Measurements from ENCODE around the gene SPI1. TPM values are rescaled to one million over a fixed set of nuclear protein-coding genes. Genes with fewer than 3 reads are reported as not detected.

The SPI1 gene
- total RNA-seq, 1 experiment from 2014 or later: not detected

DNA sequence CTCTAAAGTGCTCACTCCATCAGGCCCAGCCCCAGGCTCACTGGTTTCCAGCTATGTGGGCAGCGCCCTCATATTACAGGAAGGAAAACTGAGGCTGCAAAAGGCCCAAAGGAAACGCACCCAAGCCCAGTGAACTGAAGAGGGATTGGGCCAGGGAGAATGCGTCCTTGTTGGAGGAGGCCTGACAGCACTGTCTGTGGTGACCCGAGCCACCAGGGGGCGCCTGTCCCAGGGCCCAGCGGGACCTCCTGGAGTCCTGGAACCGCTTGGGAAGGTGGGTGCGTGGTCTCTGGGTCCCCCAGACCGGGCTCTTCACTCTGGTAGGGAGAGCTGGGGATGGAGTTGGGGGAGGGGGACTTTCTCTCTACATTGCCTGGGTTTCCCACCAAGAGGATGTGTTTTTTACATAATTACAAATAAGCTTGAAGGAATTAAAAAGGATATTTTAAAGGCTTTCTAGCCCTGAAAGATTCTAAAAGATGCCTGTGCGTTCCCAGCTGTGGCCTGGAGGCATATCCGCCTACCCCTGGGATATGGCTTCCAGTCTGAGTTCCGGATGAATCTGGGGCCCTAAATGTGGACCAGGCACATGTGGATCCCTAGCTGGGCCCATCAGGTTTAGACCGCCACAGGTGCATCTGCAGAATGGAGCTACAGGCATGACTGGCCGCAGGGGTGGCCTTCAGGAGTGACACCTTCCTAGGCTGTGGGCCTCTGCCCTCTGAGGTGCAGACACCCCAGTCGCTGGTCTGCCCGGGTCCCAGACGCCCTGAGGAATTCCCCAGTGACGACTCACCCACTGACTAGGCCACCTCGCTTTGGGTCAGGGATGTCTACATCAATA, 4.2 kb downstream of the SPI1 start:
- H3K14ac ChIP-seq (ENCODE audit: insufficient read depth, low read length): no peak overlapping the region
- H3K23ac ChIP-seq (ENCODE audit: insufficient read length, low read depth, low read length): no peak overlapping the region
- no peak overlapping the region for H3K9ac ChIP-seq (ENCODE audit: extremely low read depth, insufficient read length, low read length)
- H3K27ac ChIP-seq (ENCODE audit: insufficient read length, low read depth, low read length): no peak overlapping the region
- H2AFZ ChIP-seq (ENCODE audit: low read length): no peak overlapping the region
- no peak overlapping the region for H4K8ac ChIP-seq (replicated peaks; ENCODE audit: insufficient read length, low read depth, low read length)
- H4K5ac ChIP-seq (ENCODE audit: insufficient read length, low read depth, low read length): no peak overlapping the region
- H2BK20ac ChIP-seq (ENCODE audit: low read depth, low read length, poor library complexity, severe bottlenecking): no peak overlapping the region
- DNase-seq: peak; percentile 89
- H3K4me1 ChIP-seq (ENCODE audit: insufficient read depth, low read length): no peaks in the 10 kb centered on the region
- H3K27me3 ChIP-seq (ENCODE audit: insufficient read depth, low read length): no peaks in the 10 kb centered on the region
- WGBS (ENCODE audit: extremely low coverage, insufficient read length, low lambda C conversion rate): no CpG with 5 or more reads among the region's 19 CpGs
- H3K4me1 Mint-ChIP-seq: peaks cover 3 to 4% of the 10 kb centered on the region in 2 experiments; a peak in 3 of 4 replicates
- no peak overlapping the region for H3K27ac Mint-ChIP-seq
- H3T11ph ChIP-seq (ENCODE audit: low read length): no peak overlapping the region
- no peak overlapping the region for H3K4me3 Mint-ChIP-seq
- no peak overlapping the region for H2BK15ac ChIP-seq (ENCODE audit: low read depth, low read length)
- no peaks in the 10 kb centered on the region for H3K9me3 Mint-ChIP-seq
- H2AK5ac ChIP-seq (ENCODE audit: insufficient read length, low read length): no peak overlapping the region
- H3K23me2 ChIP-seq (ENCODE audit: insufficient read length, low read depth, low read length, poor library complexity, severe bottlenecking): no peaks in the 10 kb centered on the region
- H3K79me2 ChIP-seq (ENCODE audit: insufficient read depth, low read length): no peaks in the 10 kb centered on the region
- no peaks in the 10 kb centered on the region for H4K20me1 ChIP-seq (ENCODE audit: control insufficient read depth, insufficient read depth, insufficient read length)
- H4K91ac ChIP-seq (ENCODE audit: insufficient read length, low read depth, low read length): no peak overlapping the region
- H3K56ac ChIP-seq (ENCODE audit: insufficient read length, low read depth, low read length): no peak overlapping the region
- H3K4me2 ChIP-seq (ENCODE audit: insufficient read depth, insufficient read length, low read length): no peak overlapping the region
- no peaks in the 10 kb centered on the region for H3K36me3 Mint-ChIP-seq (ENCODE audit: insufficient read depth in 1 of 3, low read depth in 3 of 3)
- H3K79me1 ChIP-seq (ENCODE audit: insufficient read depth, low read depth, low read length, poor library complexity, severe bottlenecking): no peaks in the 10 kb centered on the region
- no peak overlapping the region for H3K4ac ChIP-seq (ENCODE audit: low read depth, low read length)
- H2BK5ac ChIP-seq (ENCODE audit: insufficient read length, low read length): no peak overlapping the region
- TF ChIP-seq CTCF (conservative IDR thresholded peaks at IDR 0.05): peak; percentile 99
- no peak overlapping the region for H2BK120ac ChIP-seq (ENCODE audit: low read depth, low read length, poor library complexity, severe bottlenecking)
- H3K18ac ChIP-seq (ENCODE audit: insufficient read length, low read depth, low read length): no peak overlapping the region
- H3K27me3 Mint-ChIP-seq (ENCODE audit: low read depth): no peaks in the 10 kb centered on the region; the same call in 1 of the 2 replicates
- H3K9me3 ChIP-seq (ENCODE audit: control insufficient read depth, low read depth, low read length): no peaks in the 10 kb centered on the region
- H2BK12ac ChIP-seq (ENCODE audit: insufficient read length, low read depth, low read length): no peak overlapping the region
